ENCODE data around the gene ZNF423. TPM values are rescaled to one million over a fixed set of nuclear protein-coding genes. Genes with fewer than 3 reads are reported as not detected.

Gene ZNF423
- total and polyA plus RNA-seq, 2 of the 13 experiments (the other 11 are each of a cell fraction or from before 2014, with no cell fraction given), result 0.07 to 0.31 TPM

- peaks cover 10% of the 10 kb centered on the region for H3K4me1 ChIP-seq (ENCODE audit: insufficient read depth, low read length)
- no peak overlapping the region for H3K27ac ChIP-seq (ENCODE audit: extremely low read length, insufficient read depth, low read length)
- H3K36me3 ChIP-seq (replicated peaks in 1 of 2; ENCODE audit: control insufficient read depth in 1 of 2, insufficient read depth in 2 of 2, low read length in 2 of 2), result no peaks in the 10 kb centered on the region
- in situ Hi-C loops (cut with HindIII; ENCODE audit: extremely low pct_ligation_motif_present, low pct_unique_long_range_greater_than_20kb), result no loop called here
- H3K9ac ChIP-seq (ENCODE audit: insufficient read depth, low read depth, low read length), result no peak overlapping the region
- no peaks in the 10 kb centered on the region for H3K79me2 ChIP-seq (ENCODE audit: insufficient read depth, low read length)
- no peak overlapping the region for H3K4me3 ChIP-seq (replicated peaks in 1 of 3; ENCODE audit: insufficient read depth in 1 of 3, low read depth in 2 of 3, low read length in 3 of 3)
- DNase-seq (ENCODE audit: low spot score) (no peak), ATAC-seq (peak; percentile 33; the same call in 2 of the 3 replicates), FAIRE-seq (no peak)
- no TSS peak for BruUV-seq (replicated peaks)
- intact Hi-C loops (cut with micrococcal nuclease; ENCODE audit: unreplicated experiment), result no loop called here
- H4K20me1 ChIP-seq (ENCODE audit: insufficient read depth, low read length), result no peaks in the 10 kb centered on the region
- ChIA-PET CTCF (ENCODE audit: low intra/inter-chr PET ratio, low total read pairs) (no interaction called here), POLR2A (no interaction called here)
- 19% methylated on average over 2 of the region's 5 CpGs for WGBS (ENCODE audit: low lambda C conversion rate)
- H3K9me3 ChIP-seq (ENCODE audit: low read length), result no peaks in the 10 kb centered on the region
- H3K4me2 ChIP-seq (ENCODE audit: low read depth, low read length), result no peak overlapping the region
- peaks cover 1 to 30% of the 10 kb centered on the region in 2 experiments; a peak in 3 of 5 replicates for H3K27me3 ChIP-seq (ENCODE audit: control insufficient read depth in 1 of 2, insufficient read depth in 2 of 2, low read length in 2 of 2)
- H2AFZ ChIP-seq (ENCODE audit: low read length), result no peak overlapping the region
- TF ChIP-seq ZNF263 (CRISPR knock-in tag; IDR thresholded peaks at IDR 0.05) (peak; percentile 88), SIN3B (IDR thresholded peaks at IDR 0.05; ENCODE audit: low read length) (no peak), TMF1 (CRISPR knock-in tag; IDR thresholded peaks at IDR 0.05; ENCODE audit: low read depth) (no peak), ZFP36 (IDR thresholded peaks at IDR 0.05; ENCODE audit: borderline replicate concordance, low read depth, low read length, partially characterized antibody) (no peak), ZBTB21 (CRISPR knock-in tag; IDR thresholded peaks at IDR 0.05) (no peak), ISL2 (CRISPR knock-in tag; IDR thresholded peaks at IDR 0.05) (no peak), CTCF (CRISPR knock-in tag; IDR thresholded peaks at IDR 0.05) (peak; percentile 53), RNF2 (conservative IDR thresholded peaks at IDR 0.05; ENCODE audit: low read depth) (no peak), ZNF549 (CRISPR knock-in tag; IDR thresholded peaks at IDR 0.05) (no peak), E2F5 (CRISPR knock-in tag; conservative IDR thresholded peaks at IDR 0.05) (no peak), STAG1 (CRISPR knock-in tag; IDR thresholded peaks at IDR 0.05) (peak; percentile 41), FOXO1 (CRISPR knock-in tag; IDR thresholded peaks at IDR 0.05) (no peak), HNRNPH1 (optimal IDR thresholded peaks at IDR 0.05; ENCODE audit: low read depth, low read length) (no peak), ZNF619 (CRISPR knock-in tag; IDR thresholded peaks at IDR 0.05) (no peak), ZNF318 (CRISPR knock-in tag; IDR thresholded peaks at IDR 0.05) (no peak)
Observed at GRCh38 chr16:49890876-49891275, 35.0 kb upstream of the ZNF423 start.

All from HepG2 (cell line).